NT2/D1 (cell line): ENCODE measurements around the gene TTPAL.

Experiments used
- SUZ12 ChIP-seq: IDR thresholded peaks from 2 replicates; pipeline ENCODE4 v1.6.1; 2011; ENCODE audit not compliant: insufficient read length, insufficient read depth; ENCODE audit errors: extremely low read depth
- YY1 ChIP-seq: IDR thresholded peaks from 2 replicates; pipeline ENCODE4 v1.6.1; 2011; ENCODE audit not compliant: insufficient read length, insufficient read depth
- ZNF274 ChIP-seq: IDR thresholded peaks from 2 replicates; pipeline ENCODE4 v1.6.1; 2011; ENCODE audit warnings: mild to moderate bottlenecking, low read depth, low read length

GRCh38 chr20:44438782-44439181 lies 36.9 kb upstream of the TTPAL start:
- TF ChIP-seq YY1 (no peak), SUZ12 (no peak), ZNF274 (no peak)
